ENCODE results near the gene OR10J1. TPM values are rescaled to one million over a fixed set of nuclear protein-coding genes. Genes with fewer than 3 reads are reported as not detected.
"Not testable (repeated sequence)": the region's sequence is repeated elsewhere in the genome, so short reads cannot be mapped to it uniquely, and the experiment has no call there.

OR10J1 gene
- total and polyA plus RNA-seq, 2 experiments from 2014 or later: not detected

GRCh38 chr1:159448181-159448580 is 8.7 kb downstream of the OR10J1 start:
- no peaks in the 10 kb centered on the region for H4K20me1 ChIP-seq (ENCODE audit: insufficient read depth, poor library complexity, severe bottlenecking)
- TF ChIP-seq, protein P1, sequence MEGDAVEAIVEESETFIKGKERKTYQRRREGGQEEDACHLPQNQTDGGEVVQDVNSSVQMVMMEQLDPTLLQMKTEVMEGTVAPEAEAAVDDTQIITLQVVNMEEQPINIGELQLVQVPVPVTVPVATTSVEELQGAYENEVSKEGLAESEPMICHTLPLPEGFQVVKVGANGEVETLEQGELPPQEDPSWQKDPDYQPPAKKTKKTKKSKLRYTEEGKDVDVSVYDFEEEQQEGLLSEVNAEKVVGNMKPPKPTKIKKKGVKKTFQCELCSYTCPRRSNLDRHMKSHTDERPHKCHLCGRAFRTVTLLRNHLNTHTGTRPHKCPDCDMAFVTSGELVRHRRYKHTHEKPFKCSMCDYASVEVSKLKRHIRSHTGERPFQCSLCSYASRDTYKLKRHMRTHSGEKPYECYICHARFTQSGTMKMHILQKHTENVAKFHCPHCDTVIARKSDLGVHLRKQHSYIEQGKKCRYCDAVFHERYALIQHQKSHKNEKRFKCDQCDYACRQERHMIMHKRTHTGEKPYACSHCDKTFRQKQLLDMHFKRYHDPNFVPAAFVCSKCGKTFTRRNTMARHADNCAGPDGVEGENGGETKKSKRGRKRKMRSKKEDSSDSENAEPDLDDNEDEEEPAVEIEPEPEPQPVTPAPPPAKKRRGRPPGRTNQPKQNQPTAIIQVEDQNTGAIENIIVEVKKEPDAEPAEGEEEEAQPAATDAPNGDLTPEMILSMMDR (IDR thresholded peaks at IDR 0.05; ENCODE audit: poor library complexity): no peak
- TF ChIP-seq EZH2 (IDR thresholded peaks at IDR 0.05; ENCODE audit: borderline replicate concordance) (no peak), EZH2phosphoT487 (IDR thresholded peaks at IDR 0.05; ENCODE audit: low read depth, severe bottlenecking, unreplicated experiment) (no peak)
- no peaks in the 10 kb centered on the region for H3K27me3 ChIP-seq
- no peak overlapping the region for H3K27ac ChIP-seq
- 55% methylated on average over 1 of the region's 1 CpG for WGBS (ENCODE audit: low lambda C conversion rate, missing lambda C conversion rate)
- no peak overlapping the region for H3K4me3 ChIP-seq
- H3K36me3 ChIP-seq (replicated peaks; ENCODE audit: insufficient read depth, low read depth): no peaks in the 10 kb centered on the region
- no peaks in the 10 kb centered on the region for H3K9me3 ChIP-seq (ENCODE audit: low read depth)
- no peak overlapping the region for H3K4me2 ChIP-seq
- H2AFZ ChIP-seq: no peak overlapping the region
- H3K4me1 ChIP-seq (ENCODE audit: insufficient read depth): no peaks in the 10 kb centered on the region
- H3K79me2 ChIP-seq: no peaks in the 10 kb centered on the region
- no peaks in the 10 kb centered on the region for H3K9me2 ChIP-seq (replicated peaks; ENCODE audit: insufficient read depth)
- DNase-seq (ENCODE audit: low spot score): no peak

- not testable (repeated sequence) for H3K27me3 ChIP-seq; H3K4me1 ChIP-seq (ENCODE audit: insufficient read depth); H3K79me2 ChIP-seq; H3K9me2 ChIP-seq (replicated peaks; ENCODE audit: insufficient read depth); H3K27ac ChIP-seq; DNase-seq (ENCODE audit: low spot score); H3K4me3 ChIP-seq; H3K4me2 ChIP-seq; H3K36me3 ChIP-seq (replicated peaks; ENCODE audit: insufficient read depth, low read depth); H4K20me1 ChIP-seq (ENCODE audit: insufficient read depth, poor library complexity, severe bottlenecking); H3K9me3 ChIP-seq (ENCODE audit: low read depth); H2AFZ ChIP-seq
- 84% methylated on average over 5 of the region's 23 CpGs for WGBS (ENCODE audit: low lambda C conversion rate, missing lambda C conversion rate)
Observed at GRCh38 chr1:159449605-159450004, 10.1 kb downstream of the OR10J1 start.

GRCh38 chr1:159459551-159459950 is 20.0 kb downstream of the OR10J1 start:
- Histone ChIP-seq H4K20me1 (ENCODE audit: insufficient read depth, poor library complexity, severe bottlenecking) (no peaks in the 10 kb centered on the region), H3K36me3 (replicated peaks; ENCODE audit: insufficient read depth, low read depth) (no peaks in the 10 kb centered on the region), H2AFZ (no peak overlapping the region), H3K4me2 (no peak overlapping the region), H3K4me1 (ENCODE audit: insufficient read depth) (no peaks in the 10 kb centered on the region), H3K4me3 (no peak overlapping the region), H3K27me3 (no peaks in the 10 kb centered on the region), H3K9me2 (replicated peaks; ENCODE audit: insufficient read depth) (no peaks in the 10 kb centered on the region), H3K27ac (no peak overlapping the region), H3K9me3 (ENCODE audit: low read depth) (peaks cover 2% of the 10 kb centered on the region), H3K79me2 (no peaks in the 10 kb centered on the region)
- 47% methylated on average over 2 of the region's 2 CpGs for WGBS (ENCODE audit: low lambda C conversion rate, missing lambda C conversion rate)
- no peak for DNase-seq (ENCODE audit: low spot score)
- no peak for TF ChIP-seq EZH2phosphoT487 (IDR thresholded peaks at IDR 0.05; ENCODE audit: low read depth, severe bottlenecking, unreplicated experiment)
- TF ChIP-seq, protein P1 (IDR thresholded peaks at IDR 0.05; ENCODE audit: poor library complexity): no peak
- TF ChIP-seq EZH2 (IDR thresholded peaks at IDR 0.05; ENCODE audit: borderline replicate concordance): no peak

DNA sequence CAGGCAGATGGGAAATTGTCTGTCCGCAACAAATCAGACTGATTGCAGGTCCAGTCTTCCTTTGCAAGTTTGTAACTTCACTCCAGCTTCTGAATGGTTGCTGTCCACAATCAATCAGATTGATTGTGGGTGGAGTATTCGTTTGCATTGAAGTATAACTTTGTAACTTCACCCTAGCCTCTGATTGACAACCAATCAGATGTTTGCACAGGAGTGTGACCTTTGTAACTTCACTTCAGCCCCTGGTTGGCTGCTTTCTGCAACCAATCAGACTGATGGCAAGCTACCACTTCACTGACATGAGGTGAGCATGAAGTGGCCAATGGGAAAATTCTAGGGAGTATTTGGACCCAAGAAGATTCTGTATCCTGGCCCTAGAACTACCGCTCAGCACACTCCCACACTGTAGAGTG is 25.7 kb downstream of the OR10J1 start:
- WGBS (ENCODE audit: low lambda C conversion rate, missing lambda C conversion rate): 58% methylated on average over 3 of the region's 3 CpGs
- Histone ChIP-seq H3K9me2 (replicated peaks; ENCODE audit: insufficient read depth) (no peaks in the 10 kb centered on the region), H3K79me2 (no peaks in the 10 kb centered on the region), H3K36me3 (replicated peaks; ENCODE audit: insufficient read depth, low read depth) (no peaks in the 10 kb centered on the region), H3K9me3 (ENCODE audit: low read depth) (peaks cover 2% of the 10 kb centered on the region), H3K27me3 (no peaks in the 10 kb centered on the region), H3K4me2 (no peak overlapping the region), H3K27ac (no peak overlapping the region), H3K4me1 (ENCODE audit: insufficient read depth) (no peaks in the 10 kb centered on the region), H3K4me3 (no peak overlapping the region), H4K20me1 (ENCODE audit: insufficient read depth, poor library complexity, severe bottlenecking) (no peaks in the 10 kb centered on the region), H2AFZ (no peak overlapping the region)
- no peak for DNase-seq (ENCODE audit: low spot score)
- TF ChIP-seq, protein P1 (IDR thresholded peaks at IDR 0.05; ENCODE audit: poor library complexity): no peak
- TF ChIP-seq EZH2 (IDR thresholded peaks at IDR 0.05; ENCODE audit: borderline replicate concordance): no peak
- no peak for TF ChIP-seq EZH2phosphoT487 (IDR thresholded peaks at IDR 0.05; ENCODE audit: low read depth, severe bottlenecking, unreplicated experiment)
